ENCODE measurements around the gene ABCC1. TPM values are rescaled to one million over a fixed set of nuclear protein-coding genes. Genes with fewer than 3 reads are reported as not detected.

Gene ABCC1
- total and polyA plus RNA-seq, 3 experiments from 2014 or later = 9.9 to 64.8 (median 64.6) TPM

GRCh38 chr16:16037970-16038369 is 88.6 kb downstream of the ABCC1 start:
- H3K4me1 Mint-ChIP-seq = peaks cover 26 to 50% (median 39%) of the 10 kb centered on the region in 3 donors
- ChIA-PET POLR2A (no interaction called here), CTCF (no interaction called here)
- no peaks in the 10 kb centered on the region for H3K27me3 Mint-ChIP-seq
- no peaks in the 10 kb centered on the region for H3K27me3 ChIP-seq (ENCODE audit: insufficient read depth, low read length, poor library complexity, severe bottlenecking)
- peaks cover 25% of the 10 kb centered on the region for H3K4me1 ChIP-seq (ENCODE audit: insufficient read depth, low read length)
- H3K27ac Mint-ChIP-seq = peak overlapping the region in 3 of 8 donors; percentile 26 to 76 (median 39)
- no peak overlapping the region for H3K4me3 ChIP-seq (ENCODE audit: low read length)
- no peaks in the 10 kb centered on the region for H3K9me3 Mint-ChIP-seq
- no peak overlapping the region for H3K4me3 Mint-ChIP-seq
- no peak for DNase-seq
- peaks cover 7 to 63% (median 21%) of the 10 kb centered on the region in 3 donors for H3K36me3 Mint-ChIP-seq
- no peaks in the 10 kb centered on the region for H3K9me3 ChIP-seq (ENCODE audit: low read length)
- peaks cover 32% of the 10 kb centered on the region for H3K36me3 ChIP-seq (ENCODE audit: insufficient read depth, low read length)
- no peak overlapping the region for H3K27ac ChIP-seq (ENCODE audit: low read depth, low read length)

DNA sequence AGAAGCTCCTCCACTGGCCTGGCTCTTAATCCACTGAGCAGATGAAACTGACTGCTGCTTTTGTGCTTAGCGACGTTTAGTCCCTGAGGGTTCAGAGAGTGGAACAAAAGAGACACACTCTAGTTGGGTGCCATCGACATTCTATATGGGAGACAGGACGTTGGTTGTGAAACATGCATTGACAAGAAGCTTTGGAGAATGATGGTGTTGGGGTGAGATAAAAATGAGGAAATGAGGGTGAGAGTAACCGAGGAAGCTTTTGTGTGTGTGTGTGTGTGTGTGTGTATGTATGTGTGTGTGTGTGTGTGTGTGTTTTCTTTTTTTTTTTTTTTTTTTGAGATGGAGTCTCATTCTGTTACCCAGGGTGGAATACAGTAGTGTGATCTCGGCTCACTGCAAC is 89.5 kb downstream of the ABCC1 start:
- Mint-ChIP-seq H3K27ac (peak overlapping the region in 4 of 8 donors; percentile 30 to 84 (median 72)), H3K27me3 (no peaks in the 10 kb centered on the region), H3K4me3 (no peak overlapping the region), H3K36me3 (peaks cover 7 to 67% (median 21%) of the 10 kb centered on the region in 3 donors), H3K4me1 (peaks cover 17 to 40% (median 29%) of the 10 kb centered on the region in 3 donors), H3K9me3 (no peaks in the 10 kb centered on the region)
- CTCF ChIA-PET = interaction anchor here (1.3 kb wide), 1 partner anchor 11 kb away, joined by 3 read pairs; no protein-coding TSS in a partner anchor
- Histone ChIP-seq H3K27me3 (ENCODE audit: insufficient read depth, low read length, poor library complexity, severe bottlenecking) (no peaks in the 10 kb centered on the region), H3K27ac (ENCODE audit: low read depth, low read length) (no peak overlapping the region), H3K4me3 (ENCODE audit: low read length) (no peak overlapping the region), H3K4me1 (ENCODE audit: insufficient read depth, low read length) (peaks cover 15% of the 10 kb centered on the region), H3K9me3 (ENCODE audit: low read length) (no peaks in the 10 kb centered on the region), H3K36me3 (ENCODE audit: insufficient read depth, low read length) (peaks cover 32% of the 10 kb centered on the region)
- DNase-seq = no peak
- POLR2A ChIA-PET = no interaction called here

GRCh38 chr16:16041196-16041892 is 91.9 kb downstream of the ABCC1 start:
- H3K27ac Mint-ChIP-seq = peak overlapping the region in 6 of 8 donors; percentile 18 to 93 (median 80)

DNA sequence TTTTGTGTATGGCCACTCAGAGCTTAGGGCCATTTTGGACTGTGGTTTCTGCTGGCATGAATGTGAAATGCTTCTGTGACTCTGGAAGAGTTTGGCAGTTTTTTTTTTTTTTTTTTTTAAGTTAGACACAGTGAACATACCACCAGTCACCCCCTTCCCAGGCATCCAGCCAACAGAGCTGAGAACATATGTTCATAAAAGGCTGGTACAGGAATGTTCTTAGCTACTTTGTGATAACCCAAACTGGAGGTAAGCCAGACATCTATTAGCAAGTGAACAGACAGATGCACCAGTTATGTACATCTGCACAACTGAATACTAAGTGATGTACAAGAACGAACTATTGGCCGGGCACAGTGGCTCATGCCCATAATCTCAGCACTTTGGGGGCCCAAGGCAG is 92.7 kb downstream of the ABCC1 start:
- H3K36me3 ChIP-seq (ENCODE audit: insufficient read depth, low read length) = peaks cover 43% of the 10 kb centered on the region
- H3K4me1 ChIP-seq (ENCODE audit: insufficient read depth, low read length) = peaks cover 11% of the 10 kb centered on the region
- H3K4me1 Mint-ChIP-seq = peaks cover 15 to 42% (median 25%) of the 10 kb centered on the region in 3 donors
- CTCF ChIA-PET = no interaction called here
- POLR2A ChIA-PET = interaction anchor here (0.7 kb wide), 1 partner anchor 106 kb away, joined by 9 read pairs; no protein-coding TSS in a partner anchor
- peaks cover 12 to 78% (median 20%) of the 10 kb centered on the region in 3 donors for H3K36me3 Mint-ChIP-seq
- no peaks in the 10 kb centered on the region for H3K27me3 ChIP-seq (ENCODE audit: insufficient read depth, low read length, poor library complexity, severe bottlenecking)
- peak overlapping the region in 2 of 8 donors; percentile 19 to 32 for H3K27ac Mint-ChIP-seq
- H3K9me3 ChIP-seq (ENCODE audit: low read length) = no peaks in the 10 kb centered on the region
- H3K9me3 Mint-ChIP-seq = no peaks in the 10 kb centered on the region
- no peak overlapping the region for H3K27ac ChIP-seq (ENCODE audit: low read depth, low read length)
- no peak overlapping the region for H3K4me3 Mint-ChIP-seq
- H3K4me3 ChIP-seq (ENCODE audit: low read length) = no peak overlapping the region
- H3K27me3 Mint-ChIP-seq = no peaks in the 10 kb centered on the region
- no peak for DNase-seq

More at GRCh38 chr16:16041196-16041892, 91.9 kb downstream of the ABCC1 start:
- ChIA-PET CTCF (no interaction called here), POLR2A (no interaction called here)
- Histone ChIP-seq H3K27me3 (ENCODE audit: insufficient read depth, low read length, poor library complexity, severe bottlenecking) (no peaks in the 10 kb centered on the region), H3K9me3 (ENCODE audit: low read length) (no peaks in the 10 kb centered on the region), H3K4me1 (ENCODE audit: insufficient read depth, low read length) (peaks cover 11% of the 10 kb centered on the region), H3K4me3 (ENCODE audit: low read length) (no peak overlapping the region), H3K36me3 (ENCODE audit: insufficient read depth, low read length) (peaks cover 43% of the 10 kb centered on the region), H3K27ac (ENCODE audit: low read depth, low read length) (no peak overlapping the region)
- no peak for DNase-seq
- H3K27me3 Mint-ChIP-seq = no peaks in the 10 kb centered on the region
- peaks cover 13 to 76% (median 21%) of the 10 kb centered on the region in 3 donors for H3K36me3 Mint-ChIP-seq
- H3K4me3 Mint-ChIP-seq = peak overlapping the region in 4 of 7 donors; percentile 1 to 54 (median 19)
- peaks cover 15 to 42% (median 25%) of the 10 kb centered on the region in 3 donors for H3K4me1 Mint-ChIP-seq
- H3K9me3 Mint-ChIP-seq = no peaks in the 10 kb centered on the region

DNA sequence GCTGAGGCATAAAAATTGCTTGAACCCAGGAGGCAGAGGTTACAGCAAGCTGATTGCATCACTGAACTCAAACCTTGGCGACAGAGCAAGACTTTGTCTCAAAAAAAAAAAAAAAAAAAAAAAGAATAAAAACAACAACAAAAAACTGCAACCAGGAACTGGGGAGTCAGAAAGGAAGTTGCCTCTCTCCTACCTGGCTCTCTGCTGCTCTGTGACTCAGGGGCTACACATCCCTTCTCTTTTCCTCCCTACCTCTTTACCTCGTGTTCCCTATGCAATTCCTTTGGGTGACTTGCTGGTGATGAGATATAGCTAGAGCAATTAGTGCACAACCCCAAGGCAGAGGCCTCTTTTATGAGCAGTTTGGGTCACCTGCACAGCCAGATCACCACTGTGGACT is 95.9 kb downstream of the ABCC1 start:
- H3K27ac ChIP-seq (ENCODE audit: low read depth, low read length) = no peak overlapping the region
- Mint-ChIP-seq H3K27me3 (no peaks in the 10 kb centered on the region), H3K27ac (peak overlapping the region in 4 of 8 donors; percentile 29 to 84 (median 74)), H3K36me3 (peaks cover 16 to 83% (median 23%) of the 10 kb centered on the region in 3 donors), H3K4me3 (no peak overlapping the region), H3K9me3 (no peaks in the 10 kb centered on the region), H3K4me1 (peaks cover 8 to 26% (median 8%) of the 10 kb centered on the region in 3 donors)
- no peak for DNase-seq
- H3K4me3 ChIP-seq (ENCODE audit: low read length) = no peak overlapping the region
- no peaks in the 10 kb centered on the region for H3K27me3 ChIP-seq (ENCODE audit: insufficient read depth, low read length, poor library complexity, severe bottlenecking)
- CTCF ChIA-PET = interaction anchor here (1.7 kb wide), 1 partner anchor 14 kb away, joined by 6 read pairs; no protein-coding TSS in a partner anchor
- H3K9me3 ChIP-seq (ENCODE audit: low read length) = no peaks in the 10 kb centered on the region
- POLR2A ChIA-PET = no interaction called here
- peaks cover 42% of the 10 kb centered on the region for H3K36me3 ChIP-seq (ENCODE audit: insufficient read depth, low read length)
- peaks cover 11% of the 10 kb centered on the region for H3K4me1 ChIP-seq (ENCODE audit: insufficient read depth, low read length)

GRCh38 chr16:16045879-16046278 is 96.5 kb downstream of the ABCC1 start:
- ChIA-PET CTCF (interaction anchor here (0.6 kb wide), 1 partner anchor 124 kb away, joined by 3 read pairs; no protein-coding TSS in a partner anchor), POLR2A (no interaction called here)
- DNase-seq = no peak

GRCh38 chr16:16047761-16048160 is 98.3 kb downstream of the ABCC1 start:
- no peak overlapping the region for H3K4me3 ChIP-seq (ENCODE audit: low read length)
- H3K4me1 Mint-ChIP-seq = peaks cover 0 to 10% (median 0%) of the 10 kb centered on the region in 3 donors
- ChIA-PET POLR2A (no interaction called here), CTCF (no interaction called here)
- H3K27ac ChIP-seq (ENCODE audit: low read depth, low read length) = no peak overlapping the region
- H3K27ac Mint-ChIP-seq = no peak overlapping the region
- no peaks in the 10 kb centered on the region for H3K9me3 Mint-ChIP-seq
- H3K4me3 Mint-ChIP-seq = no peak overlapping the region
- H3K4me1 ChIP-seq (ENCODE audit: insufficient read depth, low read length) = no peaks in the 10 kb centered on the region
- H3K9me3 ChIP-seq (ENCODE audit: low read length) = no peaks in the 10 kb centered on the region
- H3K36me3 ChIP-seq (ENCODE audit: insufficient read depth, low read length) = peaks cover 42% of the 10 kb centered on the region
- peaks cover 16 to 91% (median 19%) of the 10 kb centered on the region in 3 donors for H3K36me3 Mint-ChIP-seq
- no peaks in the 10 kb centered on the region for H3K27me3 ChIP-seq (ENCODE audit: insufficient read depth, low read length, poor library complexity, severe bottlenecking)
- no peak for DNase-seq
- no peaks in the 10 kb centered on the region for H3K27me3 Mint-ChIP-seq

More at GRCh38 chr16:16045879-16046278, 96.5 kb downstream of the ABCC1 start:
- H3K9me3 Mint-ChIP-seq = no peaks in the 10 kb centered on the region
- H3K36me3 Mint-ChIP-seq = peaks cover 16 to 84% (median 23%) of the 10 kb centered on the region in 3 donors
- Histone ChIP-seq H3K9me3 (ENCODE audit: low read length) (no peaks in the 10 kb centered on the region), H3K36me3 (ENCODE audit: insufficient read depth, low read length) (peaks cover 42% of the 10 kb centered on the region), H3K4me3 (ENCODE audit: low read length) (no peak overlapping the region), H3K27ac (ENCODE audit: low read depth, low read length) (no peak overlapping the region), H3K4me1 (ENCODE audit: insufficient read depth, low read length) (peaks cover 7% of the 10 kb centered on the region), H3K27me3 (ENCODE audit: insufficient read depth, low read length, poor library complexity, severe bottlenecking) (no peaks in the 10 kb centered on the region)
- peak overlapping the region in 3 of 8 donors; percentile 29 to 84 (median 63) for H3K27ac Mint-ChIP-seq
- H3K4me1 Mint-ChIP-seq = peaks cover 7 to 23% (median 8%) of the 10 kb centered on the region in 3 donors
- H3K4me3 Mint-ChIP-seq = no peak overlapping the region
- H3K27me3 Mint-ChIP-seq = no peaks in the 10 kb centered on the region

- Mint-ChIP-seq H3K9me3 (no peaks in the 10 kb centered on the region), H3K27ac (peak overlapping the region in 3 of 8 donors; percentile 21 to 56 (median 52)), H3K4me3 (no peak overlapping the region), H3K36me3 (peaks cover 16 to 88% (median 19%) of the 10 kb centered on the region in 3 donors), H3K4me1 (peaks cover 0 to 10% (median 0%) of the 10 kb centered on the region in 3 donors), H3K27me3 (no peaks in the 10 kb centered on the region)
- Histone ChIP-seq H3K36me3 (ENCODE audit: insufficient read depth, low read length) (peaks cover 42% of the 10 kb centered on the region), H3K27ac (ENCODE audit: low read depth, low read length) (no peak overlapping the region), H3K9me3 (ENCODE audit: low read length) (no peaks in the 10 kb centered on the region), H3K4me3 (ENCODE audit: low read length) (no peak overlapping the region), H3K27me3 (ENCODE audit: insufficient read depth, low read length, poor library complexity, severe bottlenecking) (no peaks in the 10 kb centered on the region), H3K4me1 (ENCODE audit: insufficient read depth, low read length) (no peaks in the 10 kb centered on the region)
- ChIA-PET CTCF (no interaction called here), POLR2A (no interaction called here)
- no peak for DNase-seq
Observed at GRCh38 chr16:16048904-16049582, 99.6 kb downstream of the ABCC1 start.

Measured in CD8-positive, alpha-beta memory T cell (primary cell).